B cell (primary cell): ENCODE data around the gene COA5. TPM values are rescaled to one million over a fixed set of nuclear protein-coding genes. Genes with fewer than 3 reads are reported as not detected.

Source experiments
- ATAC-seq: fragments of 200-7000 bp; cut with Tn5 transposase; one replicate; pipeline ENCODE4 v1.10.0; 2021; ENCODE audit warnings: low read depth, mild to moderate bottlenecking, moderate number of reproducible peaks, moderate library complexity
- CTCF ChIA-PET: fragments of 350-600 bp; sonication (Branson Sonifier 250); formaldehyde crosslinking; loops from one replicate; lab custom pipeline; 2021; ENCODE audit warnings: antibody characterized with exemption, inconsistent platforms; lab: Charles Lee
- POLR2A ChIA-PET: fragments of 350-600 bp; sonication (Branson Sonifier 250); formaldehyde crosslinking; loops from one replicate; lab custom pipeline; 2021; ENCODE audit warnings: antibody characterized with exemption; lab: Charles Lee
- DNase-seq: peaks from one replicate; pipeline ENCODE4 v3.0.0; 2013
- H2AFZ ChIP-seq: 2 replicates; pipeline ENCODE4 v1.6.1; 2012; ENCODE audit warnings: mild to moderate bottlenecking, low read depth, low read length; ENCODE audit not compliant: insufficient read depth, poor library complexity, severe bottlenecking
- H3K27ac ChIP-seq, 2 donors: 1 replicate in 1 of 2; 2 replicates in 1 of 2; pipeline ENCODE4 v1.5.1; 2012 to 2013; ENCODE audit warnings: low read length in 2 of 2, mild to moderate bottlenecking in 2 of 2, moderate library complexity in 1 of 2
- H3K27me3 ChIP-seq, 4 experiments: fragments of 200-600 bp in 1 of 4; sonication (generic) in 1 of 4; replicated peaks in 1 of 4; 1 replicate in 2 of 4; 2 replicates in 2 of 4; pipeline versions ENCODE4 v1.6.1 to v1.7.0; 2013 to 2016; ENCODE audit warnings: low read length in 3 of 4, mild to moderate bottlenecking in 2 of 4, mixed read lengths in 1 of 4, moderate library complexity in 1 of 4; ENCODE audit not compliant: insufficient read depth in 4 of 4, control insufficient read depth in 3 of 4; ENCODE audit errors: control extremely low read depth in 1 of 4
- H3K36me3 ChIP-seq, 2 experiments: replicated peaks in 1 of 2; 1 replicate in 1 of 2; 2 replicates in 1 of 2; pipeline versions ENCODE4 v1.6.1 to v1.7.1; 2013; ENCODE audit warnings: low read length in 1 of 2; ENCODE audit not compliant: insufficient read depth in 2 of 2, control insufficient read depth in 1 of 2; ENCODE audit errors: control extremely low read depth in 1 of 2, extremely low read depth in 1 of 2
- H3K4me1 ChIP-seq, 2 donors: fragments of 200-600 bp in 1 of 2; sonication (generic) in 1 of 2; 1 replicate in 1 of 2; 2 replicates in 1 of 2; pipeline versions ENCODE4 v1.5.1 to v1.6.1; 2013 to 2017; ENCODE audit warnings: low read length in 2 of 2; ENCODE audit not compliant: control insufficient read depth in 2 of 2, insufficient read depth in 2 of 2
- H3K4me2 ChIP-seq: replicated peaks from 2 replicates; pipeline ENCODE3; 2012; ENCODE audit warnings: mild to moderate bottlenecking, low read depth, low read length; ENCODE audit not compliant: poor library complexity, severe bottlenecking
- H3K4me3 ChIP-seq, 5 experiments: fragments of 200-600 bp in 1 of 5; sonication (generic) in 1 of 5; 1 replicate in 3 of 5; 2 replicates in 2 of 5; pipeline versions ENCODE4 v1.5.1 to v1.7.0; 2011 to 2016; ENCODE audit warnings: low read length in 4 of 5, mild to moderate bottlenecking in 4 of 5, low read depth in 2 of 5, control low read depth in 1 of 5, moderate library complexity in 1 of 5; ENCODE audit not compliant: insufficient read depth in 1 of 5; ENCODE audit errors: control extremely low read depth in 1 of 5, extremely low read depth in 1 of 5
- H3K79me2 ChIP-seq: fragments of 200-600 bp; sonication (generic); one replicate; pipeline ENCODE4 v1.6.0; 2016; ENCODE audit warnings: low read length; ENCODE audit not compliant: control insufficient read depth, insufficient read depth
- H3K9ac ChIP-seq: fragments of 200-600 bp; sonication (generic); 2 replicates; pipeline ENCODE4 v1.6.1; 2017; ENCODE audit warnings: mild to moderate bottlenecking, low read length, moderate library complexity
- H3K9me3 ChIP-seq, 3 donors: one replicate each; pipeline versions ENCODE4 v1.6.1 to v1.7.1; 2013; ENCODE audit warnings: low read length in 2 of 3; ENCODE audit not compliant: control insufficient read depth in 2 of 3, insufficient read depth in 1 of 3; ENCODE audit errors: control extremely low read depth in 1 of 3
- H4K20me1 ChIP-seq: 2 replicates; pipeline ENCODE4 v1.6.0; 2012; ENCODE audit warnings: mild to moderate bottlenecking, low read length; ENCODE audit not compliant: insufficient read depth, control insufficient read depth, poor library complexity, severe bottlenecking
- H3K27ac Mint-ChIP-seq: one replicate; pipeline ENCODE4 v1.8.0; 2021; ENCODE audit warnings: mixed read lengths
- H3K27me3 Mint-ChIP-seq: one replicate; pipeline ENCODE4 v1.8.0; 2021; ENCODE audit warnings: mixed read lengths
- H3K4me1 Mint-ChIP-seq: one replicate; pipeline ENCODE4 v1.8.0; 2021; ENCODE audit warnings: mixed read lengths
- H3K4me3 Mint-ChIP-seq: one replicate; pipeline ENCODE4 v1.8.0; 2021; ENCODE audit warnings: mixed read lengths
- H3K9me3 Mint-ChIP-seq: one replicate; pipeline ENCODE4 v1.8.0; 2022; ENCODE audit warnings: mixed read lengths; ENCODE audit not compliant: insufficient read depth
- EZH2 ChIP-seq: IDR thresholded peaks from 2 replicates; pipeline ENCODE4 v1.6.1; 2012; ENCODE audit warnings: borderline replicate concordance, low read depth, mild to moderate bottlenecking, moderate library complexity, low read length; ENCODE audit not compliant: insufficient read depth, poor library complexity, severe bottlenecking
- WGBS: methylation state at CpG from one replicate; pipeline ENCODE4 v1.1.5; 2013; ENCODE audit warnings: missing lambda C conversion rate; ENCODE audit not compliant: insufficient coverage; 5-methylcytosine and 5-hydroxymethylcytosine counted together
- intact Hi-C: fragments of 100-400 bp; cut with micrococcal nuclease; formaldehyde crosslinking; loops from one replicate; pipeline ENCODE4 v1.10.0; 2022
- polyA plus RNA-seq: library from polyadenylated mRNA; depleted of rRNA; stranded (reverse); fragments of >200 nt; gene quantifications from 2 replicates; pipeline ENCODE4 v1.2.3, GENCODE V29; 2012
- total RNA-seq, 2 donors: library from RNA; stranded (reverse); fragments of 120-200 nt in 1 of 2; gene quantifications; 1 replicate in 1 of 2; 2 replicates in 1 of 2; pipeline versions ENCODE4 v1.2.3 to v1.2.4, GENCODE V29; 2013 to 2022
- TF ChIP-seq, protein P1 (sequence below): fragments of 200-600 bp; IDR thresholded peaks from one replicate; pipeline ENCODE4 v1.8.0; 2022; ENCODE audit warnings: antibody characterized with exemption, mild to moderate bottlenecking

Gene COA5
- total and polyA plus RNA-seq, 2 donors (not counting 1 experiment from before 2014, with no cell fraction given) = 23.2 to 46.9 TPM

DNA sequence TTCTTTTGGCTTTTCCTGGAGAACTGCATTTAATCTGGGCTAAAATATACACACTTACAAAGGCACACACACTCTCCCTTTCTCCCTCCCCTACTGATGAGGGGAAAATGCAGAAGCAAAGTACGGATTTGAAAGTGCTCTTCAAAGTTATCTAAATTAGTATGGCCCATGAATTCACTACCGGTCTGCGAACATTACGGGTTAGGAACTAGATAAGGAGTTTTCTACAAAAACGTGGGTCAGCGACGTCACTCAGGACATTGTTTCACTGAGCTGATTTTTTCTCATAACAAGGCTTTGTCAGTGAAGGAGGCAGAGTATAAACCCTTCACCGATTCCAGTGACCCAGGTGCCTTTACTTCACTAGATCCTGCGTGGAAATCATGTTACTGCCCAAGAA lies 47.3 kb downstream of the COA5 start:
- Histone ChIP-seq H4K20me1 (no peaks in the 10 kb centered on the region), H3K9ac (no peak overlapping the region), H3K9me3 (no peaks in the 10 kb centered on the region), H2AFZ (no peak overlapping the region), H3K79me2 (no peaks in the 10 kb centered on the region), H3K4me2 (no peak overlapping the region), H3K36me3 (peaks cover 0 to 6% of the 10 kb centered on the region in 2 experiments), H3K4me1 (peaks cover 7 to 25% of the 10 kb centered on the region in 2 donors), H3K27ac (no peak overlapping the region), H3K4me3 (no peak overlapping the region), H3K27me3 (no peaks in the 10 kb centered on the region)
- no peak for DNase-seq
- ChIA-PET CTCF (interaction anchor here (5.5 kb wide), 1 partner anchor 9 kb away, joined by 31 read pairs; no protein-coding TSS in a partner anchor), POLR2A (no interaction called here)
- peaks cover 24% of the 10 kb centered on the region for H3K4me1 Mint-ChIP-seq
- H3K9me3 Mint-ChIP-seq = no peaks in the 10 kb centered on the region
- no peak overlapping the region for H3K27ac Mint-ChIP-seq
- H3K27me3 Mint-ChIP-seq = no peaks in the 10 kb centered on the region
- intact Hi-C loops = no loop called here
- H3K4me3 Mint-ChIP-seq = no peak overlapping the region
- ATAC-seq = no peak
- TF ChIP-seq, protein P1, sequence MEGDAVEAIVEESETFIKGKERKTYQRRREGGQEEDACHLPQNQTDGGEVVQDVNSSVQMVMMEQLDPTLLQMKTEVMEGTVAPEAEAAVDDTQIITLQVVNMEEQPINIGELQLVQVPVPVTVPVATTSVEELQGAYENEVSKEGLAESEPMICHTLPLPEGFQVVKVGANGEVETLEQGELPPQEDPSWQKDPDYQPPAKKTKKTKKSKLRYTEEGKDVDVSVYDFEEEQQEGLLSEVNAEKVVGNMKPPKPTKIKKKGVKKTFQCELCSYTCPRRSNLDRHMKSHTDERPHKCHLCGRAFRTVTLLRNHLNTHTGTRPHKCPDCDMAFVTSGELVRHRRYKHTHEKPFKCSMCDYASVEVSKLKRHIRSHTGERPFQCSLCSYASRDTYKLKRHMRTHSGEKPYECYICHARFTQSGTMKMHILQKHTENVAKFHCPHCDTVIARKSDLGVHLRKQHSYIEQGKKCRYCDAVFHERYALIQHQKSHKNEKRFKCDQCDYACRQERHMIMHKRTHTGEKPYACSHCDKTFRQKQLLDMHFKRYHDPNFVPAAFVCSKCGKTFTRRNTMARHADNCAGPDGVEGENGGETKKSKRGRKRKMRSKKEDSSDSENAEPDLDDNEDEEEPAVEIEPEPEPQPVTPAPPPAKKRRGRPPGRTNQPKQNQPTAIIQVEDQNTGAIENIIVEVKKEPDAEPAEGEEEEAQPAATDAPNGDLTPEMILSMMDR = no peak
- no peak for TF ChIP-seq EZH2
- WGBS = over 99% methylated on average over 9 of the region's 9 CpGs

DNA sequence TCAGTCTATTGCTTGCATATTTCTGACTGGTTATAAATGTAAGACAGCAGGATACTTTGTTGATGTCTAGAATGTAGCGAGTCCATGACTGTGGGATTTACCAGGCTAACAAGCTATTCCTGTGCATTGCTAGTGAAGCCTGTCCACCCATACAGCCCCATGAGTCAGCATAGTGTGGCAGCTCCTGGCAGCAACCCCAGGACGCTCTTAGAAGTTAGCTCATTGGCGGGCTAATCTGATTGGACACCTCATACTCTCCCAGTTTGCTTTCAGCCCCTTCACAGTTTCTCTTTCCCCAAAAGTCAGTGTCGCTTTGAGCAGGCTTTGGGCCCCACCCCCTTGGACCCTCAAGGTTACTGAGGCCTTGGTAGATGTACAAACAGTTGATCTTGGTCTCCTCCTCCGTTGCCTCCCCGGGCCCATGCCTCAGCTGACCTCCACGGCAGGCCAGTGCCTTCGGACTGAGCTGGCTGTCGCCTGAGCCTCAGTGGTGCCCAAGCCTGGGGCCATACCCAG lies 48.0 kb downstream of the COA5 start:
- Histone ChIP-seq H3K79me2 (no peaks in the 10 kb centered on the region), H3K4me3 (no peak overlapping the region), H3K27me3 (no peaks in the 10 kb centered on the region), H3K9me3 (no peaks in the 10 kb centered on the region), H3K4me1 (peaks cover 8 to 29% of the 10 kb centered on the region in 2 donors), H3K4me2 (no peak overlapping the region), H3K27ac (no peak overlapping the region), H2AFZ (no peak overlapping the region), H3K9ac (no peak overlapping the region), H4K20me1 (no peaks in the 10 kb centered on the region), H3K36me3 (peaks cover 0 to 1% of the 10 kb centered on the region in 2 experiments)
- peak overlapping the region; percentile 15 for H3K27ac Mint-ChIP-seq
- no peak for ATAC-seq
- CTCF ChIA-PET = interaction anchor here (5.5 kb wide), 1 partner anchor 9 kb away, joined by 31 read pairs; no protein-coding TSS in a partner anchor
- intact Hi-C loops = no loop called here
- no peak for DNase-seq
- H3K27me3 Mint-ChIP-seq = no peaks in the 10 kb centered on the region
- WGBS = 97% methylated on average over 9 of the region's 9 CpGs
- TF ChIP-seq EZH2 = no peak
- TF ChIP-seq, protein P1 = no peak
- POLR2A ChIA-PET = no interaction called here
- H3K4me1 Mint-ChIP-seq = peaks cover 29% of the 10 kb centered on the region
- H3K9me3 Mint-ChIP-seq = no peaks in the 10 kb centered on the region
- H3K4me3 Mint-ChIP-seq = no peak overlapping the region
